Duodenal mucosa (tissue), 2 donors: ENCODE results near the gene FRRS1.

Source experiments
- H3K27ac ChIP-seq: one replicate; pipeline ENCODE4 v1.7.0; 2013; ENCODE audit warnings: low read depth, low read length
- H3K27me3 ChIP-seq, 2 donors: one replicate each; pipeline ENCODE4 v1.7.0; 2013; ENCODE audit warnings: low read length in 2 of 2, control low read depth in 1 of 2; ENCODE audit not compliant: insufficient read depth in 2 of 2, control insufficient read depth in 1 of 2
- H3K36me3 ChIP-seq, 2 donors: one replicate each; pipeline ENCODE4 v1.7.0; 2013; ENCODE audit warnings: low read length in 2 of 2, control low read depth in 1 of 2; ENCODE audit not compliant: insufficient read depth in 2 of 2, control insufficient read depth in 1 of 2
- H3K4me1 ChIP-seq, 2 donors: one replicate each; pipeline ENCODE4 v1.7.0; 2013; ENCODE audit warnings: low read length in 2 of 2, control low read depth in 1 of 2; ENCODE audit not compliant: insufficient read depth in 2 of 2, control insufficient read depth in 1 of 2
- H3K4me3 ChIP-seq, 2 donors: one replicate each; pipeline ENCODE4 v1.7.0; 2013; ENCODE audit warnings: low read length in 2 of 2, low read depth in 1 of 2
- H3K9ac ChIP-seq, 2 donors: one replicate each; pipeline ENCODE4 v1.7.0; 2013; ENCODE audit warnings: low read length in 2 of 2, low read depth in 1 of 2
- H3K9me3 ChIP-seq, 2 donors: one replicate each; pipeline ENCODE4 v1.7.0; 2013; ENCODE audit warnings: low read length in 2 of 2, control low read depth in 1 of 2; ENCODE audit not compliant: control insufficient read depth in 1 of 2

Gene FRRS1

DNA sequence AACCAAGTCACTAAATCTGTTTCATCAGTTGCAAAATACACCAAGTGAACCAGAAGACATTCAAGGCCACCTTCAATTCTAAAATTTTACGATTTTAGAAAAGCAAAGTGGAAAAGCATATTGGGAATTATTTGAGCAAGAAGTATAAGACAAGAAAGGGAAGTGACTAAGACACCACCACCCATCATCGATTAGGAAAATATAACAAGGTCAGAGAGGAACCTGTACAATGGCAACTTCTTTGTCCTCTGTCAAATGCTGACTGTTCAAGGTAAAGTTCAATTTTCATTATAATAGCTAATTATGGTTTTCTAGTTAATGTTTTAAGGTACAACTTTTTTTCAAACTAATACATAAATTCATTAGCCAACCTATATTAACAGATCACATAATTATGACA lies 10.8 kb downstream of the FRRS1 start:
- H3K9me3 ChIP-seq, result no peaks in the 10 kb centered on the region
- no peak overlapping the region for H3K27ac ChIP-seq
- no peaks in the 10 kb centered on the region for H3K36me3 ChIP-seq
- H3K27me3 ChIP-seq, result no peaks in the 10 kb centered on the region
- H3K4me1 ChIP-seq, result peaks cover 10 to 17% of the 10 kb centered on the region in 2 donors
- no peak overlapping the region for H3K9ac ChIP-seq
- H3K4me3 ChIP-seq, result no peak overlapping the region

DNA sequence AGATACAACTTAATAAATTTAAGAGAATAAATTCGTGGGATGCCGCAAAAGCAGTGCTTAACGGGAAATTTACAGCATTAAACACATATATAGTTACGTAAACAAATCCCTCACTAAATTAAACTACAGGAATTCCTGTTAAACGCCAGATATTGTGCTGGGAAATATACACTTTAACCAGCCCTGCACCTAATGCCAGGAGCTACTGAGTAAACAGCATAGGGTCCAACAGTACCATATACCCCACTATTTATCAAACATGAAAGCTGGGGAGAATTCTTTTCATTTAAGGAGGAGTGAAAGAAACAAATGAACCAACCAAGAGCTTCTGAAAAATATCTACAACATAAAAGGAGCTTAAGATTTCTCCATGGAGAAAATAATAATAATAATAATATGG lies 11.7 kb downstream of the FRRS1 start:
- no peak overlapping the region for H3K27ac ChIP-seq
- H3K9ac ChIP-seq, result no peak overlapping the region
- no peaks in the 10 kb centered on the region for H3K27me3 ChIP-seq
- H3K4me3 ChIP-seq, result no peak overlapping the region
- H3K9me3 ChIP-seq, result no peaks in the 10 kb centered on the region
- peaks cover 10 to 17% of the 10 kb centered on the region in 2 donors for H3K4me1 ChIP-seq
- H3K36me3 ChIP-seq, result no peaks in the 10 kb centered on the region

DNA sequence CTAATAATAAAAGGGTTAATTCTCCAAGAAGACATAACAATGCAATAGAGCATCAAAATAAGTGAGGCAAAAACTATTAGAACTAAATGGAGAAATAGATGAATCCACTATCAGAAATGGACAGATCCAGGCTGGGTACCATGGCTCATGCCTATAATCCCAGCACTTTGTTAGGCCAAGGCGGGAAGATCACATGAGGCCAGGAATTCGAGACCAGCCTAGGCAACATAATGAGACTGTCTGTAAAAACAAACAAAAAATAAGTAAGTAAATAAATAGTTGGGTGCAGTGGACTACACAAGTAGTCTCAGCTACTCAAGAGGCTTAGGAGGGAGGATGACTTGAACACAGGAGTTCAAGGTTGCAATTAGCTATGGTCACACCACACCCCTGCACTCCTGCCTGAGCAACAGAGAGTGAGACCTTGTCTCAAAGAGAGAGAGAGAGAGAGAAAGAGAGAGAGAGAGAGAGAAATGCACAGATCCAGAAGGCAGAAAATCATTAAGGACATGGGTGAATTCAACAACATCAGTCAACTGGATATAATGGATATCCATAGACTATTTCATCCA lies 12.3 kb downstream of the FRRS1 start:
- Histone ChIP-seq H3K27ac (no peak overlapping the region), H3K4me1 (peaks cover 10 to 12% of the 10 kb centered on the region in 2 donors), H3K9ac (no peak overlapping the region), H3K4me3 (no peak overlapping the region), H3K9me3 (no peaks in the 10 kb centered on the region), H3K27me3 (no peaks in the 10 kb centered on the region), H3K36me3 (no peaks in the 10 kb centered on the region)

DNA sequence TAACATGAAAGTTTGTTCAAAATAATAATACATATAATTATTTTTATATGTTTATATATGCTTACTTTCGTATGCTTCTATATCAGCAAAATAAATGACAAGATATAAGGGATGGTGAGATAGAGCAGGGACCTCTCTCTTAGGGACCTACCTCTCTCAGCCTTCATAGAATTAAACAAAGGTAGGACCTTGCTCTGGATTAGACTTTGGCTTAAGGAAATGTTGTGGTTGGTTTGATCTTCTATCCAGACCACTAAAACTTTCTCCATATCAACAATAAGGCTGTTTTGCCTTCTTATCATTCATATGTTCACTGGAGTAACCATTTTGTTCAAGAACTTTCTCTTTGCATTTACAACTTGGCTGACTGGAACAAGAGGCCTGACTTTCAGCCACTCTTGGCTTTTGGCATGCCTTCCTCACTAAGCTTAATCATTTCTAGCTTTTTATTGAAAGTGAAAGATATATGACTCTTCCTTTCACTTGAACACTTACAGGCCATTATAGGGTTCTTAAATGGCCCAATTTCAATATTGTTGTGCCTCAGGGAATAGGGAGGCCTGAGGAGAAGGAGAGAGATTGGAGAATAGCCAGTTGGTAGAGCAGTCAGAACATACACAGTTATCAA lies 14.4 kb downstream of the FRRS1 start:
- Histone ChIP-seq H3K9me3 (no peaks in the 10 kb centered on the region), H3K36me3 (no peaks in the 10 kb centered on the region), H3K9ac (no peak overlapping the region), H3K27ac (peak overlapping the region; percentile 22), H3K4me3 (no peak overlapping the region), H3K27me3 (no peaks in the 10 kb centered on the region), H3K4me1 (peaks cover 8 to 10% of the 10 kb centered on the region in 2 donors)

DNA sequence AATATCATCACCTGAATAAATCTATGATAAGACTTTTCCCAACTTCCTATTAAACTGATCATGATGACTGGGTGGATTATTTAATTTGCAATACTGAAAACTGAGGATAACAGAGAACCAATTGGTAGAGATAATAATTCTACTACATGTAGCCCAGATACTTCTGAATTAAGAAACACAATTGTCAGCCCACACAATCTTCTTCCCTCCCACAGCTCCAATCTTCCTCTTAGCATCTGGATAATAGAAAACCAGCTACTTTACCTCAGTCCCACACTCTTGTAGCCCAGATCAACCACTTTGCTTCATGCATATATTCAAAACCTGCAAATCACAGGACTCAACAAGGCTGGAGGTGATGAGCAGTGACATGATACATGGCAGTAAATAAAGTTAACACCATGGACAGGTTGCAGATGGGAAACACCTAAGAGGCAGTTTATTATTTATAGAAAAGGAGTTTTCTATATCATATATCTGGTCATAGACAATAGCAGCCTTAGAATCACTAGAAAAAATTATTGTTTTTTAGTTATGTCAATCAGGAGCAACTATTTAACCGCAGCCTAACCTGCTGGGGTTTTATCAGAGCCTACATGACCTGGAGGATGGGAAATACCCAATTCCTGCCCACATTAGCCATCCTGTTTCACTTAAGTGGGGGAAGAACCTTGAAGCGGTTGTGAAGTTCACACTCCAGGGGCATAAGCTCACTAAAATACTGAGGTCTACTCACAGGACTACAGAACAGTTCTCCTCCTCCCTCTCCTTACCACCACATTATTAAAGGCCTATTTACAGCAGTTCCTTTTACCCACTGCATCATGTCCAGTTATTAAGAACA lies 16.7 kb downstream of the FRRS1 start:
- Histone ChIP-seq H3K27me3 (no peaks in the 10 kb centered on the region), H3K4me1 (peaks cover 4 to 10% of the 10 kb centered on the region in 2 donors), H3K9me3 (no peaks in the 10 kb centered on the region), H3K4me3 (no peak overlapping the region), H3K27ac (no peak overlapping the region), H3K9ac (no peak overlapping the region), H3K36me3 (peaks cover 0 to 6% of the 10 kb centered on the region in 2 donors)

DNA sequence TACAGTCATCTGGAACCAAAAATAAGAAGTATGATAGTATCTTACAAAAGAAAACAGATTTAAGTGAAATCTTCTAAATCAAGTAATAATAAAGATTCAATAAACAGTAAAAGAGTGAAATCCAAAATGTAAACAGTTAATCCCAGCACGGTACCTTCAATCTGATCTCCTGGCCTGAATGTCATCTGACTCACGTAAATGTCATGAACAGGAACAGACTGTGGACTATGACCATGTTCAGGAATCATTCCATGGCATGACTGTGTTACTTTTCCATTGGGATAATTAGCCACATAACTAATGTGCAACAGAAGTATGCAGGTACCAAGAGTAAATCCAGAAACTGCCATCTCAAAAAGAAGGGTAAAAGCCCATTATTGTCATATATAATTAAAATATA lies 18.0 kb downstream of the FRRS1 start:
- H3K36me3 ChIP-seq, result peaks cover 0 to 6% of the 10 kb centered on the region in 2 donors
- peaks cover 4 to 10% of the 10 kb centered on the region in 2 donors for H3K4me1 ChIP-seq
- no peak overlapping the region for H3K4me3 ChIP-seq
- no peak overlapping the region for H3K9ac ChIP-seq
- no peak overlapping the region for H3K27ac ChIP-seq
- no peaks in the 10 kb centered on the region for H3K27me3 ChIP-seq
- H3K9me3 ChIP-seq, result no peaks in the 10 kb centered on the region

DNA sequence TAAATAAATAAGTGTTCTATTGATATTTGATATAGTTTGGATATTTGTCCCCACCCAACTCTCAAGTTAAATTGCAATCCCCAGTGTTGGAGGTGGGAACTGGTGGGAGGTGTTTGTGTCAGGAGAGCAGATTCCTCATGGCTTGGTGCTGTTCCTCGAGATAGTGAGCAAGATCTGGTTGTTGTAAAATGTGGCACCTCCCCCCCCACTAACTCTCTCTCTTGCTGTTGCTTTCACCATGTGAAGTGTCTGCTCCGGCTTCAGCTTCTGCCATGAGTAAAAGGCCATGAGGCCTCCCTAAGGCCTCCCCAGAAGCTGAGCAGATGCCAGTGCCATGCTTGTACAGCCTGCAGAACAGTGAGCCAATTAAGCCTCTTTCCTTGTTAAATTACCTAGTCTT lies 20.8 kb downstream of the FRRS1 start:
- H3K36me3 ChIP-seq, result peaks cover 0 to 14% of the 10 kb centered on the region in 2 donors

DNA sequence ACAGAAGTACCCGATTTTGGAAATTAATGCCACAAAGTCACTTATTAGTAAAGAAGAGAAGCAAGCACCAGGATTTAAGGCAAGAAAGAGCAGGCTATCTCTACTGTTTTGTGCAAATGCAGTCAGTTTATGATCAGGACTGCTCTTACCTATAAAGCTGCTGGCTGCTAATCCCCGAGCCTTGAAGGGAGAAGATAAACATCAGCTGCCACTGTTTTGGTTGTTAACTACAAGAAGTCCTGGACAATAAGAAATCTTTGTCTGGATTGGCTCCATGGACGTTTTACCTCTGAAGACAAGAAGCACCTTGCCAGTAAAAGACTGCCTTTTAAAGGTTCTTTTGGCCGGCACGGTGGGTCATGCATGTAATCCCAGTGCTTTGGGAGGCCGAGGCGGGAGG lies 21.4 kb downstream of the FRRS1 start:
- no peaks in the 10 kb centered on the region for H3K9me3 ChIP-seq
- peaks cover 1 to 3% of the 10 kb centered on the region in 2 donors for H3K4me1 ChIP-seq
- H3K27ac ChIP-seq, result no peak overlapping the region
- no peak overlapping the region for H3K4me3 ChIP-seq
- H3K9ac ChIP-seq, result no peak overlapping the region
- no peaks in the 10 kb centered on the region for H3K27me3 ChIP-seq
- H3K36me3 ChIP-seq, result peaks cover 0 to 14% of the 10 kb centered on the region in 2 donors

More for the DNA sequence above, 20.8 kb downstream of the FRRS1 start:
- H3K27me3 ChIP-seq, result no peaks in the 10 kb centered on the region
- H3K4me3 ChIP-seq, result no peak overlapping the region
- no peaks in the 10 kb centered on the region for H3K9me3 ChIP-seq
- no peak overlapping the region for H3K27ac ChIP-seq
- peaks cover 3 to 4% of the 10 kb centered on the region in 2 donors for H3K4me1 ChIP-seq
- no peak overlapping the region for H3K9ac ChIP-seq

DNA sequence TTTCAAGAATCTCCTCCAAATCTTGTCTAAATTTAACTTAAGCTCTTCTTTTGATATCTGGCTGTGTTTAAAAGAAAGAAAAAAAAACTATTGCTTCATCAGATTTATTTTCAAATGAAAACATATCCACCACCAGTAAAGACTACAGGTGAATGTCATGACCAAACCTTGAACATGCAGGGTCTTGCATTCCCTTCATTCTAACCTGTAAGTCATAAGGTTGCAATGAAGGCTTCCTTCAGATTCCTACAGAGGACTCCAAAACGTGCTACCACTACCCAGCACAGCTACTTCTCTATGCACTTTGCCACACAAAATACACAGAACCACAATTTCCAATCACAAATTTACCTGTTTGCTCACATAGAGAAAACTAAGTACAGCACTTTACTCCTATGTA lies 26.3 kb downstream of the FRRS1 start:
- Histone ChIP-seq H3K4me1 (peaks cover 7 to 9% of the 10 kb centered on the region in 2 donors), H3K9me3 (no peaks in the 10 kb centered on the region), H3K27ac (no peak overlapping the region), H3K36me3 (peaks cover 0 to 9% of the 10 kb centered on the region in 2 donors), H3K27me3 (no peaks in the 10 kb centered on the region), H3K4me3 (no peak overlapping the region), H3K9ac (no peak overlapping the region)

DNA sequence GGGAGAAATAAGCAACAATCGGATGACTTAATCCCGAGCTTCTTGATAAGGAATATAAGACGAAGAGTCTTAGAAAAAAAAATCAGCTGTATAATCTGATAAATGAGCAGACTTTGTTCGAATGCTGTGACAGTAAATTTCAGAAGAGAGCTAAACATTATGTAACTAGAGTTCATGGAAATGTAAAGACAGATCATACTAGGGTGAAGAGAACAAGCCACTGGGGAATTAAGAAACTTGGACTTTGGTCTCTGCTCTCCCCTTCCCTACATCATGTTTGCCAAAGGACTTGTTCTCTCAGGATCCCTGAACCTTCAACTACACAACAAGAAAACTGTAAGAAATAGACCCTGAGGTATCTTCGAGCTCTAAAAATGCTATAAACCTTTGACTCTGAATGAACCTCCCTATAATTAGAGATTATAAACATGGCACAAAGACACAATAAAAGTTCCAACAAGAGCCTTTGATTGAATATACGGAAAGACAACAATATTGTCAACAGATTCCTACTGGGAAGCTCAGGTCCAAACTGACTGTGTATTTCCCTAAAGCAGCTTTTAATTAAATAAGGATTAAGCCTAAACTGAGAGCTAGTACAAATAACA lies 27.5 kb downstream of the FRRS1 start:
- Histone ChIP-seq H3K9me3 (no peaks in the 10 kb centered on the region), H3K4me3 (no peak overlapping the region), H3K9ac (no peak overlapping the region), H3K27me3 (no peaks in the 10 kb centered on the region), H3K4me1 (peaks cover 7 to 9% of the 10 kb centered on the region in 2 donors), H3K27ac (no peak overlapping the region), H3K36me3 (peaks cover 0 to 12% of the 10 kb centered on the region in 2 donors)
